OCI-LY1 (cell line): Measurements from ENCODE around the gene ZBTB21.

Source experiments
- CTCF ChIP-seq: fragments of 200-600 bp; sonication (generic), shearing (Covaris generic); IDR thresholded peaks from 2 replicates; pipeline ENCODE4 v1.5.1; 2017; ENCODE audit warnings: mild to moderate bottlenecking, antibody characterized with exemption, low read length, moderate library complexity, mixed read lengths
- EZH2 ChIP-seq: fragments of 200-600 bp; sonication (generic), shearing (Covaris generic); IDR thresholded peaks from 2 replicates; pipeline ENCODE4 v1.8.0; 2017; ENCODE audit warnings: borderline replicate concordance, mixed run types, mild to moderate bottlenecking, antibody characterized with exemption, low read length, moderate library complexity, mixed read lengths

GRCh38 chr21:41957991-41958766 lies 52.0 kb downstream of the ZBTB21 start:
- TF ChIP-seq EZH2, result no peak
- TF ChIP-seq CTCF, result no peak
